GM23338 (cell line): Measurements from ENCODE around the gene FAP. TPM values are rescaled to one million over a fixed set of nuclear protein-coding genes. Genes with fewer than 3 reads are reported as not detected.
A peak's percentile ranks its signal among the peaks of the same experiment; 100 is the strongest.

Experiments
- ATAC-seq: fragments of 200-7000 bp; cut with Tn5 transposase; 3 replicates; pipeline ENCODE4 v1.9.1; 2020
- DNase-seq: peaks from one replicate; pipeline ENCODE4 v3.0.0-alpha.2; 2015; ENCODE audit warnings: low spot score
- H2AFZ ChIP-seq: fragments of 200-600 bp; sonication (generic); 2 replicates; pipeline ENCODE4 v1.8.0; 2016; ENCODE audit warnings: antibody characterized with exemption, mild to moderate bottlenecking, moderate library complexity
- H3F3A ChIP-seq: fragments of 200-600 bp; sonication (generic); replicated peaks from 2 replicates; pipeline ENCODE4 v1.8.0; 2017; ENCODE audit warnings: antibody characterized with exemption, mixed run types, low read depth
- H3K27ac ChIP-seq: fragments of 200-600 bp; sonication (generic); 2 replicates; pipeline ENCODE4 v1.6.1; 2016; ENCODE audit warnings: low read depth
- H3K27me3 ChIP-seq: fragments of 200-600 bp; sonication (generic); 2 replicates; pipeline ENCODE4 v1.8.0; 2016; ENCODE audit warnings: mild to moderate bottlenecking, mixed run types, moderate library complexity; ENCODE audit not compliant: insufficient read depth
- H3K36me3 ChIP-seq: fragments of 200-600 bp; sonication (generic); 2 replicates; pipeline ENCODE4 v1.8.0; 2016; ENCODE audit warnings: mild to moderate bottlenecking; ENCODE audit not compliant: insufficient read depth
- H3K4me1 ChIP-seq: fragments of 200-600 bp; sonication (generic); 2 replicates; pipeline ENCODE4 v1.8.0; 2016; ENCODE audit warnings: mild to moderate bottlenecking, moderate library complexity; ENCODE audit not compliant: insufficient read depth
- H3K4me2 ChIP-seq: fragments of 200-600 bp; sonication (generic); 2 replicates; pipeline ENCODE4 v1.7.1; 2017; ENCODE audit warnings: mixed run types
- H3K4me3 ChIP-seq: fragments of 200-600 bp; sonication (generic); 2 replicates; pipeline ENCODE4 v1.6.1; 2016; ENCODE audit warnings: mixed run types
- H3K79me2 ChIP-seq: fragments of 200-600 bp; sonication (generic); replicated peaks from 2 replicates; pipeline ENCODE4 v1.8.0; 2017; ENCODE audit warnings: mild to moderate bottlenecking; ENCODE audit not compliant: insufficient read depth
- H3K9me2 ChIP-seq: fragments of 200-600 bp; sonication (generic); 2 replicates; pipeline ENCODE4 v1.8.0; 2017; ENCODE audit not compliant: insufficient read depth
- H4K20me1 ChIP-seq: fragments of 200-600 bp; sonication (generic); replicated peaks from 2 replicates; pipeline ENCODE4 v1.8.0; 2017; ENCODE audit warnings: mild to moderate bottlenecking; ENCODE audit not compliant: insufficient read depth
- H3K27ac Mint-ChIP-seq: 2 replicates; pipeline ENCODE4 v1.8.0; 2020; ENCODE audit warnings: inconsistent platforms, mild to moderate bottlenecking, moderate library complexity, mixed read lengths
- H3K27me3 Mint-ChIP-seq: 3 replicates; pipeline ENCODE4 v1.8.0; 2022; ENCODE audit warnings: low read depth, mild to moderate bottlenecking, moderate library complexity, mixed read lengths, inconsistent platforms; ENCODE audit not compliant: insufficient read depth, poor library complexity
- H3K36me3 Mint-ChIP-seq: 3 replicates; pipeline ENCODE4 v1.8.0; 2021; ENCODE audit warnings: low read depth, mild to moderate bottlenecking, inconsistent platforms, moderate library complexity, mixed read lengths
- H3K4me1 Mint-ChIP-seq: 3 replicates; pipeline ENCODE4 v1.8.0; 2020; ENCODE audit warnings: mild to moderate bottlenecking, inconsistent platforms, mixed read lengths
- H3K4me3 Mint-ChIP-seq: 3 replicates; pipeline ENCODE4 v1.8.0; 2021; ENCODE audit warnings: moderate library complexity, mild to moderate bottlenecking, inconsistent platforms, mixed read lengths
- H3K9me3 Mint-ChIP-seq: 3 replicates; pipeline ENCODE4 v1.8.0; 2020; ENCODE audit warnings: moderate library complexity, mild to moderate bottlenecking, inconsistent platforms, mixed read lengths
- CREB1 ChIP-seq: fragments of 250-450 bp; sonication (Bioruptor Pico); IDR thresholded peaks from 2 replicates; pipeline ENCODE4 v1.5.0; 2020; ENCODE audit warnings: low read depth, mild to moderate bottlenecking, moderate library complexity
- CTCF ChIP-seq, 2 experiments: fragments of 200-600 bp in 1 of 2; sonication (generic) in 1 of 2; conservative IDR thresholded peaks; 2 replicates each; pipeline versions ENCODE4 v1.5.1 to v1.6.1; 2016 to 2017; ENCODE audit warnings: antibody characterized with exemption in 2 of 2, low read depth in 2 of 2, mild to moderate bottlenecking in 2 of 2, moderate library complexity in 1 of 2
- JUNB ChIP-seq: IDR thresholded peaks from one replicate; pipeline ENCODE4 v1.6.1; 2016; ENCODE audit warnings: antibody characterized with exemption; ENCODE audit not compliant: unreplicated experiment
- POLR2AphosphoS5 ChIP-seq: IDR thresholded peaks from 2 replicates; pipeline ENCODE4 v1.6.1; 2016; ENCODE audit warnings: antibody characterized with exemption, low read depth
- REST ChIP-seq: IDR thresholded peaks from one replicate; pipeline ENCODE4 v1.6.1; 2018; ENCODE audit warnings: antibody characterized with exemption; ENCODE audit not compliant: unreplicated experiment
- STAT1 ChIP-seq: IDR thresholded peaks from one replicate; pipeline ENCODE4 v1.6.1; 2016; ENCODE audit warnings: antibody characterized with exemption; ENCODE audit not compliant: unreplicated experiment
- ZNF114 ChIP-seq: fragments of 250-450 bp; sonication (Bioruptor Pico); IDR thresholded peaks from 2 replicates; pipeline ENCODE4 v1.5.0; 2020; ENCODE audit warnings: mild to moderate bottlenecking, moderate library complexity
- ZNF331 ChIP-seq: fragments of 250-450 bp; sonication (Bioruptor Pico); IDR thresholded peaks from 2 replicates; pipeline ENCODE4 v1.5.0; 2020; ENCODE audit warnings: low read depth, mild to moderate bottlenecking, moderate library complexity
- ZNF462 ChIP-seq: fragments of 250-450 bp; sonication (Bioruptor Pico); IDR thresholded peaks from 2 replicates; pipeline ENCODE4 v1.5.0; 2020; ENCODE audit warnings: mild to moderate bottlenecking, moderate library complexity
- polyA plus RNA-seq: library from polyadenylated mRNA; unstranded; fragments of >200 nt; fragmentation: Nextera tagmentation; extraction: Ambion mirVana; gene quantifications from 2 replicates; pipeline ENCODE4 v1.2.1, GENCODE V29; 2016
- total RNA-seq: library from RNA; depleted of rRNA; stranded (reverse); fragments of >200 nt; shearing (Covaris generic); gene quantifications from 2 replicates; pipeline ENCODE4 v1.2.3, GENCODE V29; 2014

Gene FAP
- total and polyA plus RNA-seq, 2 experiments from 2014 or later = not detected

GRCh38 chr2:162153608-162154224 is 89.5 kb downstream of the FAP start:
- Histone ChIP-seq H3K27me3 (no peaks in the 10 kb centered on the region), H3K4me3 (no peak overlapping the region), H3F3A (no peaks in the 10 kb centered on the region), H3K9me2 (no peaks in the 10 kb centered on the region), H3K4me1 (peaks cover 6% of the 10 kb centered on the region; the same call in 1 of the 2 replicates), H4K20me1 (no peaks in the 10 kb centered on the region), H3K27ac (no peak overlapping the region), H3K4me2 (no peak overlapping the region), H3K36me3 (no peaks in the 10 kb centered on the region), H3K79me2 (no peaks in the 10 kb centered on the region), H2AFZ (no peak overlapping the region)
- no peaks in the 10 kb centered on the region for H3K9me3 Mint-ChIP-seq
- H3K27ac Mint-ChIP-seq = no peak overlapping the region
- no peak overlapping the region for H3K4me3 Mint-ChIP-seq
- no peaks in the 10 kb centered on the region for H3K27me3 Mint-ChIP-seq
- peaks cover 8% of the 10 kb centered on the region; the same call in 2 of the 3 replicates for H3K4me1 Mint-ChIP-seq
- DNase-seq = peak; percentile 77
- peak; percentile 96 for ATAC-seq
- TF ChIP-seq CTCF (conservative IDR thresholded peaks at IDR 0.05; ENCODE audit: low read depth in 2 of 2) (peak; percentile 88 to 91), CREB1 (CRISPR knock-in tag) (no peak), REST (no peak), STAT1 (no peak)
- H3K36me3 Mint-ChIP-seq = no peaks in the 10 kb centered on the region

GRCh38 chr2:162152147-162152546 is 91.1 kb downstream of the FAP start, which contains the start of gene GCG:
TSS of gene GCG (minus strand) at chr2:162152247. CDS start at chr2:162149178, 3,069 bp downstream.
- Histone ChIP-seq H3K9me2 (no peaks in the 10 kb centered on the region), H3K79me2 (no peaks in the 10 kb centered on the region), H3K4me1 (peaks cover 6% of the 10 kb centered on the region; the same call in 1 of the 2 replicates), H3K4me3 (no peak within 1 kb of the TSS), H3K27me3 (no peaks in the 10 kb centered on the region), H3F3A (no peaks in the 10 kb centered on the region), H3K4me2 (no peak within 1 kb of the TSS), H4K20me1 (no peaks in the 10 kb centered on the region), H3K27ac (no peak within 1 kb of the TSS), H2AFZ (no peak within 1 kb of the TSS), H3K36me3 (no peaks in the 10 kb centered on the region)
- no peaks in the 10 kb centered on the region for H3K27me3 Mint-ChIP-seq
- ATAC-seq (no peak), DNase-seq (no peak)
- no peaks in the 10 kb centered on the region for H3K36me3 Mint-ChIP-seq
- H3K27ac Mint-ChIP-seq = no peak within 1 kb of the TSS
- H3K4me3 Mint-ChIP-seq = no peak within 1 kb of the TSS
- H3K9me3 Mint-ChIP-seq = no peaks in the 10 kb centered on the region
- peaks cover 8% of the 10 kb centered on the region; the same call in 2 of the 3 replicates for H3K4me1 Mint-ChIP-seq
- no peak for TF ChIP-seq ZNF114
- TF ChIP-seq STAT1 = no peak
- TF ChIP-seq JUNB = no peak
- no peak for TF ChIP-seq ZNF331 (CRISPR knock-in tag)
- no peak for TF ChIP-seq POLR2AphosphoS5
- TF ChIP-seq CREB1 (CRISPR knock-in tag) = no peak
- no peak for TF ChIP-seq ZNF462
